ENCODE results near the gene CBL. TPM values are rescaled to one million over a fixed set of nuclear protein-coding genes. Genes with fewer than 3 reads are reported as not detected.
"Not testable (repeated sequence)": the region's sequence is repeated elsewhere in the genome, so short reads cannot be mapped to it uniquely, and the experiment has no call there.

Gene CBL
- 10 to 100 TPM in 2 of 4 donors, 1 to 10 TPM in 2; 8.5 to 13.3 (median 10.3) TPM for total RNA-seq
- 3.3 TPM for polyA plus RNA-seq
- long read RNA-seq, donor 1, partial matches to known transcripts, result 1 of 10 reads
- long read RNA-seq, donor 1, other reads (novel, unspliced or antisense), result 9 of 10 reads
- long read RNA-seq, donor 2, partial matches to known transcripts, result 1 of 1 reads
- long read RNA-seq, donor 2, other reads (novel, unspliced or antisense), result 0 of 1 reads
- long read RNA-seq, donor 3, full-length matches to known transcripts, result 3 of 17 reads
- long read RNA-seq, donor 3, partial matches to known transcripts, result 5 of 17 reads
- long read RNA-seq, donor 3, other reads (novel, unspliced or antisense), result 9 of 17 reads
- long read RNA-seq, donor 4, partial matches to known transcripts, result 1 of 5 reads
- long read RNA-seq, donor 4, other reads (novel, unspliced or antisense), result 4 of 5 reads

DNA sequence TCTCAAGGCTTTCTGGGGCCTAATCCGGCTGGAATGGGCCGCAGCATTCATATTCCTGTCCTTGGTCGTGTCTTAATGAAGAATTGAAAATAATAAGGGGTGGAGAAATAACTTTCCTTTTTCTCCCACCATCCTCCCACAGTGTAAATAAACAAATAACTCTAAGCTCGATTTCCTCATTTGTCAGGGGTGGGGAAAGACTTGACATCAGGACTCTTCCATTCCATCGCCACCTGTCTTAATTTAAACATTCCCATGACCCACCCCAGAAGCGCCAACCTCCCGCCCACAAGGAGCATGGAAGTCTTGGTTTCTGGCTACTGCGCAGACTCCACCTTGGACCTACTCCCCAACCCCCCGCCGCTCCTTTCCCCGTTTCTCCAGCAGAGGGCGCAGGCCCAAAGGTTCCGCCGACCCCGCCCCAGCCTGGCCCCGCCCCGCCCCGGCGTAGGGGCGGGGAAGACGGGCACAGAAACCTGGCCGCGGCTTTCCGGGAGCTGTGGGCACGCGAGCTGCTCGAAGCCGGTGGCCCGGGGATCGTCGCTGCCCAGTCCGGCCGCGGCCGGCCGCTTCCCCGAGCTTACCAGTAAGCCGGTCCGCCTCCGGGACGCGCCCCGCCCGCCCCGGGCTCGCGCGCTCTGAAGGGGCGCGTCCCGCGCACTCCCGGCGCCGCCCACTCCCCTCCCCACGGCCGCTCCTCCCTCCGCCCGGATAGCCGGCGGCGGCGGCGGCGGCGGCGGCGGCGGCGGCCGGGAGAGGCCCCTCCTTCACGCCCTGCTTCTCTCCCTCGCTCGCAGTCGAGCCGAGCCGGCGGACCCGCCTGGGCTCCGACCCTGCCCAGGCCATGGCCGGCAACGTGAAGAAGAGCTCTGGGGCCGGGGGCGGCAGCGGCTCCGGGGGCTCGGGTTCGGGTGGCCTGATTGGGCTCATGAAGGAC is at the start of gene CBL:
Gene CBL, plus strand, starts transcription at position 766 of the 937 bp plus-strand sequence. Its CDS starts 79 bp downstream, at position 845.
- H3K4me3 ChIP-seq (ENCODE audit: low read length), result peak within 1 kb of the TSS; percentile 77
- peak within 1 kb of the TSS; percentile 69 for H3K27ac ChIP-seq (ENCODE audit: low read length)
- H3K4me1 ChIP-seq (ENCODE audit: control insufficient read depth, insufficient read depth, low read length), result no peaks in the 10 kb centered on the region
- no peaks in the 10 kb centered on the region for H3K27me3 ChIP-seq (ENCODE audit: control insufficient read depth, insufficient read depth)
- intact Hi-C loops (cut with DNase I), result loop anchor here in 3 of 4 donors (10.0 kb wide), 4 partner anchors 59 to 119 kb away; partner anchors contain the start of gene MCAM (in 1 of the 3)
- peak; percentile 95 to 98 (median 97) for DNase-seq
- no peaks in the 10 kb centered on the region for H3K9me3 ChIP-seq (ENCODE audit: control insufficient read depth, low read length)
- WGBS, result 1% methylated on average over 88 of the region's 88 CpGs
- ATAC-seq, result peak; percentile 96

DNA sequence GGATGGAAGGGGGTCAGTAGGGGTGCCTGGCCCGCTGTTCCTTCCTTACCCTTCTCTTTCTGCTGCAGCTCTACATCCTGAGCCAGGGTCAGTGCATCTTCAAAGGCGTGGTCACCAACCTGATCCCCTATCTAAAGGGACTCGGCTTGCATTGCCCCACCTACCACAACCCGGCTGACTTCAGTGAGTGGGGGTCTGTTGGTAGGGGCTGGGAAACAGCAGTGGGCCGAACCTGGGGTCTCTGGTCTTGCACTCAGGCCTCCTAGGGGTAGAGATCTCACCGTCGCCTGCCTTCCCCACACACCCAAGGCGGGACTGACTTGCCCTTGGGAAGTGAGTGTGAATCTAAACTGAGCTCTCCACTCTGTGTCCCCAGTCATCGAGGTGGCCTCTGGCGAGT is 49.6 kb upstream of the CBL start:
- intact Hi-C loops (cut with DNase I), result no loop called here
- DNase-seq (no peak), ATAC-seq (no peak)
- Histone ChIP-seq H3K27me3 (ENCODE audit: control insufficient read depth, insufficient read depth) (no peaks in the 10 kb centered on the region), H3K4me3 (ENCODE audit: low read length) (no peak overlapping the region), H3K27ac (ENCODE audit: low read length) (no peak overlapping the region), H3K4me1 (ENCODE audit: control insufficient read depth, insufficient read depth, low read length) (no peaks in the 10 kb centered on the region), H3K9me3 (ENCODE audit: control insufficient read depth, low read length) (no peaks in the 10 kb centered on the region)
- WGBS, result 88% methylated on average over 10 of the region's 10 CpGs

DNA sequence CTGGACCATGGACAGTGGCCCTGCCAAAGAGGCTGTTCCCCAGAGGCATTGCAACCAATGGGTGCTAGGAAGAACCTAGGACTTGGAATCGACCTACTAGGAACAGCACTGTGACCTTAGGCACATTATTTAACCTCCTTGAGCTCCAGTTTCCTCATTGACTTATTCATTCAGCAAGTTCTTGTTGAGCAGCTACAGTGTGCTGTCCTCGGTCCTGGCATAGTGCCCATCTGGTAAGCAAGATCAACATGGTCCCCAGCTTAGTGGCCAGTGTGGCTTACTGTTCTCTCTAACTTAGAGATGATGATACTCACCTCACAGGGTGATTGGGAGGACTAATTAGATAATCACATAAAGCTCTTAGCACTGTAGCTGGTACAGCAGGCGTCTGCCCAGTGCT is 49.1 kb upstream of the CBL start:
- DNase-seq (no peak), ATAC-seq (no peak)
- Histone ChIP-seq H3K27me3 (ENCODE audit: control insufficient read depth, insufficient read depth) (no peaks in the 10 kb centered on the region), H3K4me3 (ENCODE audit: low read length) (no peak overlapping the region), H3K27ac (ENCODE audit: low read length) (no peak overlapping the region), H3K9me3 (ENCODE audit: control insufficient read depth, low read length) (no peaks in the 10 kb centered on the region), H3K4me1 (ENCODE audit: control insufficient read depth, insufficient read depth, low read length) (no peaks in the 10 kb centered on the region)
- intact Hi-C loops (cut with DNase I), result no loop called here
- 57% methylated on average over 3 of the region's 3 CpGs for WGBS

DNA sequence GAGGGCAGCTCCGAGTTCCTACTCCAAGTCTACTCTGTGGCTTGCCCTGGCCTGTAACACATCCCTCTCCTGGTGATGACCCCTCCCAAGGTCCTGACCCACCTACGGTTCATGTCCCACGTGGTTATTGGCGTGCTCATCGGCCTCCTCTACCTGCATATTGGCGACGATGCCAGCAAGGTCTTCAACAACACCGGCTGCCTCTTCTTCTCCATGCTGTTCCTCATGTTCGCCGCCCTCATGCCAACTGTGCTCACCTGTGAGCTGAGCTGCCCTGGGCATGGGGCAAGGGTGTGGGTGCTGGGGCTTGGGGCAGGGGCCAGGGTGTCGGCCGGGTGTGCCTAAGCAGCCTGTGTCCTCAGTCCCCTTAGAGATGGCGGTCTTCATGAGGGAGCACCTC is 47.7 kb upstream of the CBL start:
- H3K27ac ChIP-seq (ENCODE audit: low read length), result no peak overlapping the region
- H3K27me3 ChIP-seq (ENCODE audit: control insufficient read depth, insufficient read depth), result no peaks in the 10 kb centered on the region
- WGBS, result 94% methylated on average over 13 of the region's 13 CpGs
- H3K9me3 ChIP-seq (ENCODE audit: control insufficient read depth, low read length), result no peaks in the 10 kb centered on the region
- H3K4me3 ChIP-seq (ENCODE audit: low read length), result no peak overlapping the region
- ATAC-seq, result no peak
- no peak for DNase-seq
- intact Hi-C loops (cut with DNase I), result no loop called here
- no peaks in the 10 kb centered on the region for H3K4me1 ChIP-seq (ENCODE audit: control insufficient read depth, insufficient read depth, low read length)

DNA sequence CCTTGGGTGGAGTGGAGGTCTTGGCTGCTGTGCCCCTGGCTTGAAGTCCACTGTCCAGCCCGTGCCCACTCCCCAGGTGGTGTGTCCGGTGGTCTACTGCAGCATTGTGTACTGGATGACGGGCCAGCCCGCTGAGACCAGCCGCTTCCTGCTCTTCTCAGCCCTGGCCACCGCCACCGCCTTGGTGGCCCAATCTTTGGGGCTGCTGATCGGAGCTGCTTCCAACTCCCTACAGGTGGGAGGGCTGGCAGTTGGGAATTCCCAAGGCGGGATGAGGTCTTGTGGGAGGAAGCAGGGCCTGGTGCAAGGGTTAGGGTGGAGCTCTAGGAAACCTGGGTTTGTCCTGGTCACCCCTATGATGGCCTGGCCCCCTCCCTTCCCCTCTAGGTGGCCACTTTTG is 46.0 kb upstream of the CBL start:
- Histone ChIP-seq H3K4me1 (ENCODE audit: control insufficient read depth, insufficient read depth, low read length) (no peaks in the 10 kb centered on the region), H3K27ac (ENCODE audit: low read length) (no peak overlapping the region), H3K9me3 (ENCODE audit: control insufficient read depth, low read length) (no peaks in the 10 kb centered on the region), H3K27me3 (ENCODE audit: control insufficient read depth, insufficient read depth) (no peaks in the 10 kb centered on the region), H3K4me3 (ENCODE audit: low read length) (no peak overlapping the region)
- no peak for DNase-seq
- ATAC-seq, result no peak
- 91% methylated on average over 9 of the region's 9 CpGs for WGBS
- intact Hi-C loops (cut with DNase I), result no loop called here

DNA sequence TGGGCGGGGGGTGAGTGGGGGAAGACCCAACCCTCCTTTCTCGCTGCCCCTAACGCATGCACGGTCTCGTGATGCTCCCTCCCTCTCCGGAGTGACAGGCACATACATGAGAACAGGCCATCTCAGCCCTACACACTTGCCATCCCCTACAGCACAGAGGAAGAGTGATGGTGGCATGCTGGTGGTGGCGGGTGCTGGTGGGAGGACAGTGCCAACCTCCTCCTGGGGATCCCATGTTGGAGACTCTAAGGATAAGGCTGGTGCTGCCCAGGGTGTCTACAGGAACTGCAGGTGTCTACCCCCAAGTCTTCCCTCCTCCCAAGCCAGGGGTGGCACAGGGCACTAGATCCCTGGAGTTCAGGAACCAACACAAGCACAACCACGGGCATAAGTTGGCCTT is 44.3 kb upstream of the CBL start:
- no peak for DNase-seq
- no peaks in the 10 kb centered on the region for H3K4me1 ChIP-seq (ENCODE audit: control insufficient read depth, insufficient read depth, low read length)
- H3K27me3 ChIP-seq (ENCODE audit: control insufficient read depth, insufficient read depth), result no peaks in the 10 kb centered on the region
- intact Hi-C loops (cut with DNase I), result no loop called here
- H3K4me3 ChIP-seq (ENCODE audit: low read length), result no peak overlapping the region
- ATAC-seq, result no peak
- WGBS, result 88% methylated on average over 8 of the region's 8 CpGs
- H3K27ac ChIP-seq (ENCODE audit: low read length), result no peak overlapping the region
- no peaks in the 10 kb centered on the region for H3K9me3 ChIP-seq (ENCODE audit: control insufficient read depth, low read length)

DNA sequence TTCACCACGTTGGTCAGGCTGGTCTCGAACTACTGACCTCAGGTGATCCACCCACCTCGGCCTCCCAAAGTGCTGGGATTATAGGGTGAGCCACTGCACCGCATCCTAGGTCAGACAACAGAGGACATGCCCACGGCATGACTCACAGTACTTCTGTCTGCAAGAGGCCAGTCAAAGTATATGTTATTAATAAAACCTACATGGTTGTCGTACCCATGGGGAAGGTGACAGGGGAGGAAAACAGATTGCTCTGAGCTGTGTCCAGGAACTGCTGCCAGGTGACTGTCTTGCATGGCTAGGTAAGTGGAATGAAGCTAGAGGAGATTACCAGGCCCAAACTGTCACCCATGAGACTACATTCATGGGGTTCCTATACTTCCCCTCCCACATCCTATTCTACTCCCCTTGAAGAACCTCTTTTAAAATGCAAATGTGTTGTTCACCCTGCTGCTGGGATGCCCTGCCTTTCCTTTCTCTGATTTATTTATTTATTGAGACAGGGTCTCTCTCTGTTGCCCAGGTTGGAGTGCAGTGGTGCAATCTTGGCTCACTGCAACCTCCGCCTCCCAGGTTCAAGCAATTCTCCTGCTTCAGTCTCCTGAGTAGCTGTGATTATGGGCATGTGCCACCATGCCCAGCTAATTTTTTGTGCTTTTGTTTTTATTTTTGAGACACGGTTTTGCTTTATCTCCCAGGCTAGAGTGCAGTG is 39.6 kb upstream of the CBL start:
- no peaks in the 10 kb centered on the region for H3K9me3 ChIP-seq (ENCODE audit: control insufficient read depth, low read length)
- intact Hi-C loops (cut with DNase I), result no loop called here
- no peaks in the 10 kb centered on the region for H3K4me1 ChIP-seq (ENCODE audit: control insufficient read depth, insufficient read depth, low read length)
- 77% methylated on average over 8 of the region's 8 CpGs for WGBS
- no peak overlapping the region for H3K4me3 ChIP-seq (ENCODE audit: low read length)
- no peaks in the 10 kb centered on the region for H3K27me3 ChIP-seq (ENCODE audit: control insufficient read depth, insufficient read depth)
- no peak for DNase-seq
- no peak for ATAC-seq
- no peak overlapping the region for H3K27ac ChIP-seq (ENCODE audit: low read length)

DNA sequence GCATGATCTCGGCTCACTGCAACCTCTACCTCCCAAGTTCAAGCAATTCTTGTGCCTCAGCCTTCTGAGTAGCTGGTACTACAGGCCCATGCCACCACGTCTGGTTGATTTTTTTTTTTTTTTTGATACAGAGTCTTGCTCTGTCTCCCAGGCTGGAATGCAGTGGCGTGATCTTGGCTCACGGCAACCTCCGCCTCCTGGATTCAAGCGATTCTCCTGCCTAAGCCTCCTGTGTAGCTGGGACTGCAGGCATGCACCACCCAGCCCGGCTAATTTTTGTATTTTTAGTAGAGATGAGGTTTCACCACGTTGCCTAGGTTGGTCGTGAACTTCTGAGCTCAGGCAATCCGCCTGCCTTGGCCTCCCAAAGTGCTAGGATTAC is 39.1 kb upstream of the CBL start:
- H3K9me3 ChIP-seq (ENCODE audit: control insufficient read depth, low read length); intact Hi-C loops (cut with DNase I); H3K27me3 ChIP-seq (ENCODE audit: control insufficient read depth, insufficient read depth); H3K4me3 ChIP-seq (ENCODE audit: low read length); DNase-seq; ATAC-seq; H3K27ac ChIP-seq (ENCODE audit: low read length); H3K4me1 ChIP-seq (ENCODE audit: control insufficient read depth, insufficient read depth, low read length): not testable (repeated sequence)
- WGBS, result 86% methylated on average over 10 of the region's 10 CpGs

DNA sequence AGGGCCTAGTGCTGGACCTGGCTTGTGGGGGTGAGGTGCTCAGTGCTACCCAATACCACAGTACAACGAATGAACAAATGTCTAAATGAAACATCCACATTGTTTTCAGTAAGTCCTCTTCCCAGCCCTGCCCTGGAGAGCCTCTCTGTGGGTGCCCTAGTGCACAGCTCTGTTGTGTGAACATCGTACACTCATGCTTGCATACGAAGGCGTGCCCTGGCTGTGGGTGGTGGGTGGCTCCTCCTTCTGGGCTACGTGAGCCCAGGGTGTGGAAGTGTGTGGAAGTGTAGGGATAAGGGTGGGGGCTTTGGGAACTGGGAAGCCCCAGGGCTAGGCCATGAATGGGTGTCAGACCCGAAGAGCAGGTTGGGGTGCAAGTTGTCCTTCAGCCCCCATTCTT is 38.2 kb upstream of the CBL start:
- Histone ChIP-seq H3K4me1 (ENCODE audit: control insufficient read depth, insufficient read depth, low read length) (no peaks in the 10 kb centered on the region), H3K27ac (ENCODE audit: low read length) (no peak overlapping the region), H3K9me3 (ENCODE audit: control insufficient read depth, low read length) (no peaks in the 10 kb centered on the region), H3K27me3 (ENCODE audit: control insufficient read depth, insufficient read depth) (no peaks in the 10 kb centered on the region), H3K4me3 (ENCODE audit: low read length) (no peak overlapping the region)
- WGBS, result 59% methylated on average over 6 of the region's 6 CpGs
- peak; percentile 4 to 24 for ATAC-seq
- intact Hi-C loops (cut with DNase I), result no loop called here
- no peak for DNase-seq

DNA sequence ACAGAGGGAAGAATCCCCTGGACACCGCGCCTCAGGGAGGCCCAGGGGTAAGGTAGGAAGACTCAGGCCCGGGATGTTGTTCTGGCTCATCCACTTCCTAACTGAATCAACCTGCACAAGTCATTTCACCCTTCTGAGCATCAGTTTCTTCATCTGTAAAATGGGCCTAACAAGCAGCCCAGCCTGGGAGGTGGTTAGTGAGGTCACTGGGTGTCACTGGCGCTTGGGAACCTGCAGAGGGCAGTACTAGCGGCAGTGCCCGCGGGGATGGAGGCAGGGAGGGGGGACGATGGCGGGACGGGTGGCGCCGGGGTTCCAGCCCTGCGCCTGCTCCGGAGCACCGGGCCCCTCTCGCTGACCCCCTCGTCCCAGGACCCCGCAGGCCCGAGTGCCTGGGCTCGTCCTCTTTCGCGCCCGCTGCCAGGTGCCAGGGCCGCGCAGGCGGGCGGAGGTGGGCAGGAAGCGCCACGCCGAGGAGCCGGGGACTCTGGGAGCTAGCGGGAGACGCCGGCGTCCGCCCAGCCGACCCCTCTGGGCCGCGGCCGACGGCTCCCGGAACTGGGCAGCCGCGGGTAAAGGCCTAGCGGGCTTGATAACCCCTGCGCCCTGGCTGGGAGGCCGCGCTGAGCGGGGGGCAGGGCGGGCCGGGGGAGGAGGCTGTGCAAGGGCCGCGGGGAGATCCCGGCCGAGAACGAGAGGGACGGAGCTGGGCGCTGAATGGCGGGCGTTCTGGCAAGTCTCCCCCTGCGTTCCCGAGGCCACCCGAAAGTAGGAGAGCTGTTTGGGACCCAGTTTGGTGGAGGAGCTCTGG is 37.5 kb upstream of the CBL start, which contains the start of gene NLRX1:
Gene NLRX1, plus strand, starts transcription at position 255 of the 811 bp plus-strand sequence. CDS start 2,679 bp downstream, outside the sequence.
- H3K4me1 ChIP-seq (ENCODE audit: control insufficient read depth, insufficient read depth, low read length), result no peaks in the 10 kb centered on the region
- peak within 1 kb of the TSS; percentile 69 for H3K4me3 ChIP-seq (ENCODE audit: low read length)
- H3K9me3 ChIP-seq (ENCODE audit: control insufficient read depth, low read length), result no peaks in the 10 kb centered on the region
- peak; percentile 86 to 93 (median 93) for DNase-seq
- peak within 1 kb of the TSS; percentile 84 for H3K27ac ChIP-seq (ENCODE audit: low read length)
- WGBS, result 4% methylated on average over 62 of the region's 63 CpGs
- intact Hi-C loops (cut with DNase I), result no loop called here
- ATAC-seq, result peak; percentile 95 to 96
- no peaks in the 10 kb centered on the region for H3K27me3 ChIP-seq (ENCODE audit: control insufficient read depth, insufficient read depth)

Data from right cardiac atrium (tissue), 5 donors.